ENCODE measurements around the gene RNASEH2B. TPM values are rescaled to one million over a fixed set of nuclear protein-coding genes. Genes with fewer than 3 reads are reported as not detected.

The RNASEH2B gene
- total RNA-seq, 1 donor from 2014 or later = 22.3 TPM

DNA sequence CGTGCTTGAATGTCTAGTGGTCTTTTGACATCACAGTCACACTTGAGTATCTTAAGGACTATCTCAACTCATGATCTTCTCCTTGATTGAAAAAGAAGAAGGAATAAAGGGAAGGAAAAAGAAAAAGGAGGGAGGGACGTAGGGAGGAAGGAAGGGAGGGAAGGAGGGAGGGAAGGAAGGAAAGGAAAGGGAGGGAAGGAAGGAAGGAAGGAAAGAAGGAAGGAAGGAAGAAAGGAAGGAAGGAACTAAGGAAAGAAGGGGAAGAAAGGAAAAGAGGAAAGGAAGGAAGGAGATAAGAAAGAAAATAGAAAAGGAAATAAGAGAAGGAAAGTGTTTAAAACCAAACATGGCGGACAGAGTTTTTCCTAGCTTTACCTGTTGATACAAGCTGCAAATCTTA, 64.7 kb downstream of the RNASEH2B start:
- H3K27ac Mint-ChIP-seq (ENCODE audit: unreplicated experiment) = no peak overlapping the region
- H3K4me1 Mint-ChIP-seq (ENCODE audit: low read depth) = peaks cover 5% of the 10 kb centered on the region
- no peaks in the 10 kb centered on the region for H3K9me3 Mint-ChIP-seq (ENCODE audit: low read depth)
- no peak overlapping the region for H3K4me3 Mint-ChIP-seq (ENCODE audit: unreplicated experiment)
- TF ChIP-seq, protein P1, sequence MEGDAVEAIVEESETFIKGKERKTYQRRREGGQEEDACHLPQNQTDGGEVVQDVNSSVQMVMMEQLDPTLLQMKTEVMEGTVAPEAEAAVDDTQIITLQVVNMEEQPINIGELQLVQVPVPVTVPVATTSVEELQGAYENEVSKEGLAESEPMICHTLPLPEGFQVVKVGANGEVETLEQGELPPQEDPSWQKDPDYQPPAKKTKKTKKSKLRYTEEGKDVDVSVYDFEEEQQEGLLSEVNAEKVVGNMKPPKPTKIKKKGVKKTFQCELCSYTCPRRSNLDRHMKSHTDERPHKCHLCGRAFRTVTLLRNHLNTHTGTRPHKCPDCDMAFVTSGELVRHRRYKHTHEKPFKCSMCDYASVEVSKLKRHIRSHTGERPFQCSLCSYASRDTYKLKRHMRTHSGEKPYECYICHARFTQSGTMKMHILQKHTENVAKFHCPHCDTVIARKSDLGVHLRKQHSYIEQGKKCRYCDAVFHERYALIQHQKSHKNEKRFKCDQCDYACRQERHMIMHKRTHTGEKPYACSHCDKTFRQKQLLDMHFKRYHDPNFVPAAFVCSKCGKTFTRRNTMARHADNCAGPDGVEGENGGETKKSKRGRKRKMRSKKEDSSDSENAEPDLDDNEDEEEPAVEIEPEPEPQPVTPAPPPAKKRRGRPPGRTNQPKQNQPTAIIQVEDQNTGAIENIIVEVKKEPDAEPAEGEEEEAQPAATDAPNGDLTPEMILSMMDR (IDR thresholded peaks at IDR 0.05) = no peak
- H3K36me3 Mint-ChIP-seq (ENCODE audit: low read depth) = peaks cover 18% of the 10 kb centered on the region
- no peaks in the 10 kb centered on the region for H3K27me3 Mint-ChIP-seq (ENCODE audit: low read depth)
- no peak for DNase-seq (ENCODE audit: low spot score)

DNA sequence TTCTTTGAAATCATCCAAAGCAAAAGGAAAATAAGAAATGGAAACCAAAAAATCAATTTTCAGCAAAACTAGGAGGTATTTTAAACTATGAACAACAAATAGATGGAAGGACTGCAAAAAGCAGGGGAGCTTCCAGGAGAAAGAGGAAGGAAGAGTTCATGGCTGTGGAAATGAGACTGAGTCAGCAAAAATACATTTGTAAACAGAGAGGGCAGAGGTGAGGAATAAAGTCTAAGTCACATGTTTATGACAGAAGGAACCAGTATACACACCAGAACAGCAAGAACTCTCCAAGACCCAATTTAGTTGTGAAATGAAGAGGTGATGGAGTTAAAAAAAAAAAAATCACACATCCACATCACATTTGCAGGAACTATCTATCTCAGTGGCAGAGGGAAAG, 69.6 kb downstream of the RNASEH2B start:
- H3K4me1 Mint-ChIP-seq (ENCODE audit: low read depth) = no peaks in the 10 kb centered on the region
- H3K9me3 Mint-ChIP-seq (ENCODE audit: low read depth) = peaks cover 5% of the 10 kb centered on the region
- no peak overlapping the region for H3K4me3 Mint-ChIP-seq (ENCODE audit: unreplicated experiment)
- DNase-seq (ENCODE audit: low spot score) = no peak
- no peaks in the 10 kb centered on the region for H3K27me3 Mint-ChIP-seq (ENCODE audit: low read depth)
- peaks cover 12% of the 10 kb centered on the region for H3K36me3 Mint-ChIP-seq (ENCODE audit: low read depth)
- no peak overlapping the region for H3K27ac Mint-ChIP-seq (ENCODE audit: unreplicated experiment)
- TF ChIP-seq, protein P1 (IDR thresholded peaks at IDR 0.05) = no peak

DNA sequence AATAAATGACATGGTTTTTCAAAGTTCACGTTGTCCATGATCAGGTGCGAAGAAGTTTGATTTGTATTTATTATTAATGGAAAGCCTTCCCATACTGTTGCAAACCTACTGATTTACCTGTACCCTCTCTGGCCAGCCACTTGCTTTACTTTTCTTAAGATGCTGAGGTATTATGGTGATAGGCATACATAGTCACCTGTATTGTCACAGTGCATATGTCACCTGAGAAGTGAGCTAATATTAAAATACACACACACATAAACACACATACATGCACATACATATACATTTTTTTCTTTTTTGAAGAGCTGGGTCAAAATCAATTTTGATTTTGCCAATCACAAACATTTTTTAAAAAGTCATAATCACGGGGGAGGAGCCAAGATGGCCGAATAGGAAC, 72.1 kb downstream of the RNASEH2B start:
- no peak for DNase-seq (ENCODE audit: low spot score)
- Mint-ChIP-seq H3K36me3 (ENCODE audit: low read depth) (no peaks in the 10 kb centered on the region), H3K4me3 (ENCODE audit: unreplicated experiment) (peak overlapping the region; percentile 66), H3K9me3 (ENCODE audit: low read depth) (peaks cover 5% of the 10 kb centered on the region), H3K27me3 (ENCODE audit: low read depth) (no peaks in the 10 kb centered on the region), H3K4me1 (ENCODE audit: low read depth) (no peaks in the 10 kb centered on the region), H3K27ac (ENCODE audit: unreplicated experiment) (no peak overlapping the region)
- TF ChIP-seq, protein P1 (IDR thresholded peaks at IDR 0.05) = no peak

DNA sequence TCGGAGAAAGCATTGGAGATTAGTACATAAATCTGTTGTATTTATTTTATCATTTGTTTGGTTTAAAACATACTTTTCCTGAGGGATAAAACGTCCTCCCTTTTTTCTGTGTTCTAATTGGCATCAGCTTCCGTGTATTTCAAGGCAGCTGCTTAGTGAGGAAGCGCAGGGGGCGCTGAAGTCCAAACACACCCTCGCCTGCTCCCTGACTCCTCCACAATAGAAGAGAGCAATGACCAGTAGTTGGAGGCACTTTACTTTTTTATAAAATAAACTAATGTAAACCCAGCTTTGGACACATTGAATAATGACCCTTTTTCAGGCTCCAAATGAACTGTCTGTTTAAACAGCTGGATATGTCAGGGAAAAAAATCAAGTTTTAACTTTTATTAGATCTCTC, 79.9 kb downstream of the RNASEH2B start:
- Mint-ChIP-seq H3K27me3 (ENCODE audit: low read depth) (no peaks in the 10 kb centered on the region), H3K36me3 (ENCODE audit: low read depth) (peaks cover 2% of the 10 kb centered on the region), H3K27ac (ENCODE audit: unreplicated experiment) (no peak overlapping the region), H3K4me1 (ENCODE audit: low read depth) (peaks cover 15% of the 10 kb centered on the region), H3K4me3 (ENCODE audit: unreplicated experiment) (no peak overlapping the region), H3K9me3 (ENCODE audit: low read depth) (peaks cover 2% of the 10 kb centered on the region)
- TF ChIP-seq, protein P1 (IDR thresholded peaks at IDR 0.05) = peak; percentile 27
- DNase-seq (ENCODE audit: low spot score) = no peak

DNA sequence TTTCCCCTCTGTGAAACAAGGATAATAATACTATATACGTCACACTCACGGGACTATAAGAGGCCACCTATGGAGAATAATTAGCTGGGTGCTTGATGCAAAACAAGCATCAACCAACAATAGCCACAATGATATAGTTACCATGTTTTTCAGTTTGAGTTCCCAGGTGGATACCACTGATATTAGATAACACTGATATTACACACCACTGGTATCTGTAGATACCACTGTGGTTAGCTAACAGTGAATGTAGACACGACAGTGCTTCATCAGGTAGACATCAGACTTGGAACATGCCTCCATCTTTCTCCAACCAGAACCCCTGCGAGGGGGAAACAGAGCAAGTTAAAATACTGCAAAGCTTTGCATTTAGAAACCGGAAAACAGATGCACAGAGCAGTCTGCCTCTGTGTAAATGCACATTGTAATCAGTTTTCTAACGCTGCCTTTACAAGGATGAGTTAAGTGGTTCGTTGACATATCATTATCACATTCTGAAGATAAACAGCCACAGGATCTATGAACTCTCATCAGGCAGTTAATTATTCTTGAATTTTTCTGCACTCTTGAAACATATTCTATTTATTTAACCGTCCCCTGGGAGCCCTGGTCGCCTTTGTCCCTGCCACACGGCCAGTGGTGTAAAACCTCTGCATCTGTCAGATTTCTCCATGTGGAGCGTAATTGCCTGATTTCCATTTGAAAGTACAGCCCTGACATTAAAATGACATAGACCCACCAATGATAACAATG, 80.7 kb downstream of the RNASEH2B start:
- Mint-ChIP-seq H3K4me3 (ENCODE audit: unreplicated experiment) (no peak overlapping the region), H3K36me3 (ENCODE audit: low read depth) (peaks cover 2% of the 10 kb centered on the region), H3K27me3 (ENCODE audit: low read depth) (no peaks in the 10 kb centered on the region), H3K4me1 (ENCODE audit: low read depth) (peaks cover 15% of the 10 kb centered on the region), H3K27ac (ENCODE audit: unreplicated experiment) (peak overlapping the region; percentile 61), H3K9me3 (ENCODE audit: low read depth) (peaks cover 2% of the 10 kb centered on the region)
- TF ChIP-seq, protein P1 (IDR thresholded peaks at IDR 0.05) = no peak
- no peak for DNase-seq (ENCODE audit: low spot score)
